ENCODE data around the gene FYN. TPM values are rescaled to one million over a fixed set of nuclear protein-coding genes. Genes with fewer than 3 reads are reported as not detected.

Gene FYN
- polyA plus RNA-seq, 3 donors = 88.4 to 149 (median 114) TPM

GRCh38 chr6:111848262-111848812, 24.9 kb downstream of the FYN start:
- intact Hi-C loops (cut with micrococcal nuclease) = no loop called here
- Mint-ChIP-seq H3K4me3 (no peak overlapping the region), H3K9me3 (peaks cover 0 to 2% (median 0%) of the 10 kb centered on the region in 7 donors), H3K36me3 (peaks cover 32 to 44% of the 10 kb centered on the region in 2 donors), H3K27ac (no peak overlapping the region), H3K4me1 (peaks cover 36% of the 10 kb centered on the region), H3K27me3 (ENCODE audit: low read depth in 3 of 3) (peaks cover 0 to 2% (median 0%) of the 10 kb centered on the region in 3 donors)
- H3K4me2 ChIP-seq (replicated peaks; ENCODE audit: extremely low read depth, low read length, poor library complexity, severe bottlenecking) = no peak overlapping the region
- no peaks in the 10 kb centered on the region for H3K27me3 ChIP-seq (ENCODE audit: control insufficient read depth in 2 of 2, insufficient read depth in 2 of 2, low read length in 2 of 2)
- no peak overlapping the region for H3K27ac ChIP-seq (ENCODE audit: low read depth in 1 of 2, low read length in 2 of 2)
- peaks cover 0 to 16% of the 10 kb centered on the region in 2 donors for H3K36me3 ChIP-seq (replicated peaks in 1 of 2; ENCODE audit: control insufficient read depth in 1 of 2, insufficient read depth in 2 of 2, low read length in 2 of 2)
- H3K9ac ChIP-seq (ENCODE audit: insufficient read depth, low read length, poor library complexity, severe bottlenecking) = no peak overlapping the region
- WGBS (ENCODE audit: insufficient coverage) = 72% methylated on average over 6 of the region's 7 CpGs
- no peak for TF ChIP-seq CTCF (IDR thresholded peaks at IDR 0.05)
- H3K9me3 ChIP-seq (replicated peaks in 1 of 2; ENCODE audit: control insufficient read depth in 1 of 2, insufficient read depth in 1 of 2, low read length in 2 of 2) = no peaks in the 10 kb centered on the region
- DNase-seq = no peak
- H3K79me2 ChIP-seq (ENCODE audit: insufficient read depth, low read length) = peaks cover 92% of the 10 kb centered on the region
- peaks cover 49 to 59% of the 10 kb centered on the region in 2 donors for H3K4me1 ChIP-seq (ENCODE audit: control insufficient read depth in 1 of 2, insufficient read depth in 2 of 2, low read length in 2 of 2)
- H4K20me1 ChIP-seq (ENCODE audit: insufficient read depth, low read length) = peaks cover 100% of the 10 kb centered on the region
- H2AFZ ChIP-seq (ENCODE audit: insufficient read depth, low read depth, low read length, poor library complexity, severe bottlenecking) = no peak overlapping the region
- no peak overlapping the region for H3K4me3 ChIP-seq (replicated peaks in 1 of 3; ENCODE audit: low read depth in 2 of 3, low read length in 3 of 3)

GRCh38 chr6:111846492-111847409, 26.5 kb downstream of the FYN start:
- no peak overlapping the region for H3K4me3 ChIP-seq (replicated peaks in 1 of 3; ENCODE audit: low read depth in 2 of 3, low read length in 3 of 3)

More at GRCh38 chr6:111846492-111847409, 26.5 kb downstream of the FYN start:
- no peak for TF ChIP-seq CTCF (IDR thresholded peaks at IDR 0.05)
- no peak overlapping the region for H3K4me2 ChIP-seq (replicated peaks; ENCODE audit: extremely low read depth, low read length, poor library complexity, severe bottlenecking)
- Mint-ChIP-seq H3K27me3 (ENCODE audit: low read depth in 3 of 3) (peaks cover 0 to 2% (median 0%) of the 10 kb centered on the region in 3 donors), H3K4me3 (no peak overlapping the region), H3K27ac (peak overlapping the region in 6 of 7 donors; percentile 14 to 74 (median 52)), H3K9me3 (peaks cover 0 to 2% (median 0%) of the 10 kb centered on the region in 7 donors), H3K36me3 (peaks cover 32 to 39% of the 10 kb centered on the region in 2 donors), H3K4me1 (peaks cover 20% of the 10 kb centered on the region)
- H3K36me3 ChIP-seq (replicated peaks in 1 of 2; ENCODE audit: control insufficient read depth in 1 of 2, insufficient read depth in 2 of 2, low read length in 2 of 2) = peaks cover 0 to 16% of the 10 kb centered on the region in 2 donors
- H3K79me2 ChIP-seq (ENCODE audit: insufficient read depth, low read length) = peaks cover 92% of the 10 kb centered on the region
- DNase-seq = peak in 1 of 3 donors; percentile 13
- no peak overlapping the region for H3K9ac ChIP-seq (ENCODE audit: insufficient read depth, low read length, poor library complexity, severe bottlenecking)
- intact Hi-C loops (cut with micrococcal nuclease) = no loop called here
- no peak overlapping the region for H2AFZ ChIP-seq (ENCODE audit: insufficient read depth, low read depth, low read length, poor library complexity, severe bottlenecking)
- WGBS (ENCODE audit: insufficient coverage) = 65% methylated on average over 3 of the region's 5 CpGs
- peaks cover 100% of the 10 kb centered on the region for H4K20me1 ChIP-seq (ENCODE audit: insufficient read depth, low read length)
- H3K4me1 ChIP-seq (ENCODE audit: control insufficient read depth in 1 of 2, insufficient read depth in 2 of 2, low read length in 2 of 2) = peaks cover 54 to 59% of the 10 kb centered on the region in 2 donors
- H3K27ac ChIP-seq (ENCODE audit: low read depth in 1 of 2, low read length in 2 of 2) = peak overlapping the region in 1 of 2 donors; percentile 74
- no peaks in the 10 kb centered on the region for H3K9me3 ChIP-seq (replicated peaks in 1 of 2; ENCODE audit: control insufficient read depth in 1 of 2, insufficient read depth in 1 of 2, low read length in 2 of 2)
- H3K27me3 ChIP-seq (ENCODE audit: control insufficient read depth in 2 of 2, insufficient read depth in 2 of 2, low read length in 2 of 2) = no peaks in the 10 kb centered on the region

Measured in CD14-positive monocyte (primary cell).